ENCODE measurements around the gene MRM3.

GRCh38 chr17:743139-743538 is 39.0 kb upstream of the MRM3 start:
- TF ChIP-seq, protein P1, sequence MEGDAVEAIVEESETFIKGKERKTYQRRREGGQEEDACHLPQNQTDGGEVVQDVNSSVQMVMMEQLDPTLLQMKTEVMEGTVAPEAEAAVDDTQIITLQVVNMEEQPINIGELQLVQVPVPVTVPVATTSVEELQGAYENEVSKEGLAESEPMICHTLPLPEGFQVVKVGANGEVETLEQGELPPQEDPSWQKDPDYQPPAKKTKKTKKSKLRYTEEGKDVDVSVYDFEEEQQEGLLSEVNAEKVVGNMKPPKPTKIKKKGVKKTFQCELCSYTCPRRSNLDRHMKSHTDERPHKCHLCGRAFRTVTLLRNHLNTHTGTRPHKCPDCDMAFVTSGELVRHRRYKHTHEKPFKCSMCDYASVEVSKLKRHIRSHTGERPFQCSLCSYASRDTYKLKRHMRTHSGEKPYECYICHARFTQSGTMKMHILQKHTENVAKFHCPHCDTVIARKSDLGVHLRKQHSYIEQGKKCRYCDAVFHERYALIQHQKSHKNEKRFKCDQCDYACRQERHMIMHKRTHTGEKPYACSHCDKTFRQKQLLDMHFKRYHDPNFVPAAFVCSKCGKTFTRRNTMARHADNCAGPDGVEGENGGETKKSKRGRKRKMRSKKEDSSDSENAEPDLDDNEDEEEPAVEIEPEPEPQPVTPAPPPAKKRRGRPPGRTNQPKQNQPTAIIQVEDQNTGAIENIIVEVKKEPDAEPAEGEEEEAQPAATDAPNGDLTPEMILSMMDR (IDR thresholded peaks at IDR 0.05; ENCODE audit: low read depth, low read length, poor library complexity, severe bottlenecking) = no peak
- no peak for TF ChIP-seq EZH2phosphoT487 (IDR thresholded peaks at IDR 0.05; ENCODE audit: borderline replicate concordance, low read length)

All from DOHH2 (cell line).